Body of pancreas (tissue), 4 donors: ENCODE data around the gene SERPINE3. TPM values are rescaled to one million over a fixed set of nuclear protein-coding genes. Genes with fewer than 3 reads are reported as not detected.

ENCODE experiments used
- ATAC-seq: fragments of 150-250 bp; one replicate; pipeline ENCODE4 v1.9.1; 2016
- DNase-seq, 4 donors: peaks; one replicate each; pipeline ENCODE4 v3.0.0-alpha.2; 2019
- H3K27ac ChIP-seq, 4 donors: fragments of 200-600 bp; sonication (generic); 1 replicate in 3 of 4; 2 replicates in 1 of 4; pipeline versions ENCODE4 v1.5.1 to v1.6.1; 2016 to 2019; ENCODE audit warnings: mild to moderate bottlenecking in 1 of 4, mixed read lengths in 1 of 4, moderate library complexity in 1 of 4
- H3K27me3 ChIP-seq, 2 donors: fragments of 200-600 bp; sonication (generic); one replicate each; pipeline ENCODE4 v1.6.0; 2016; ENCODE audit warnings: mild to moderate bottlenecking in 1 of 2
- H3K36me3 ChIP-seq, 2 donors: fragments of 200-600 bp; sonication (generic); replicated peaks in 1 of 2; 2 replicates each; pipeline ENCODE4 v1.5.1; 2016; ENCODE audit warnings: low read depth in 2 of 2; ENCODE audit not compliant: insufficient read depth in 1 of 2
- H3K4me1 ChIP-seq: fragments of 200-600 bp; sonication (generic); one replicate; pipeline ENCODE4 v1.6.0; 2016
- H3K4me3 ChIP-seq, 2 donors: fragments of 200-600 bp; sonication (generic); 1 replicate in 1 of 2; 2 replicates in 1 of 2; pipeline ENCODE4 v1.5.1; 2016 to 2019
- H3K9me3 ChIP-seq, 3 donors: fragments of 200-600 bp; sonication (generic); 1 replicate in 2 of 3; 2 replicates in 1 of 3; pipeline ENCODE4 v1.5.1; 2016
- POLR2A ChIP-seq, 3 donors: fragments of 450-650 bp; IDR thresholded peaks; one replicate each; pipeline ENCODE4 v1.6.1; 2016; ENCODE audit warnings: antibody characterized with exemption in 3 of 3, mild to moderate bottlenecking in 2 of 3
- WGBS, 2 donors: methylation state at CpG; one replicate each; pipeline ENCODE4 v1.1.5; 2017; 5-methylcytosine and 5-hydroxymethylcytosine counted together
- intact Hi-C: fragments of 100-400 bp; cut with DNase I; formaldehyde crosslinking; loops from one replicate; pipeline ENCODE4 v1.15.1; 2023
- total RNA-seq, 2 donors: library from RNA; depleted of rRNA; stranded (reverse); fragments of >200 nt; gene quantifications; one replicate each; pipeline ENCODE4 v1.1.0, GENCODE V29; 2016
- TF ChIP-seq, protein P1 (sequence below), 7 experiments: fragments of 450-650 bp in 4 of 7; fragments of 200-600 bp in 3 of 7; sonication (generic) in 3 of 7; IDR thresholded peaks; one replicate each; pipeline ENCODE4 v1.5.1; 2016 to 2019; ENCODE audit warnings: antibody characterized with exemption in 7 of 7

The SERPINE3 gene
- total RNA-seq, 2 donors from 2014 or later = not detected

GRCh38 chr13:51324714-51325420, 14.6 kb upstream of the SERPINE3 start:
- Histone ChIP-seq H3K4me1 (no peaks in the 10 kb centered on the region), H3K27ac (no peak overlapping the region), H3K36me3 (no peaks in the 10 kb centered on the region), H3K4me3 (no peak overlapping the region), H3K9me3 (no peaks in the 10 kb centered on the region), H3K27me3 (no peaks in the 10 kb centered on the region)
- DNase-seq = no peak
- intact Hi-C loops = no loop called here
- no peak for ATAC-seq
- WGBS, 2 donors = 81 to 85% methylated on average over 9 to 14 of the region's 14 CpGs
- TF ChIP-seq POLR2A (IDR thresholded peaks at IDR 0.05) = no peak
- TF ChIP-seq, protein P1, sequence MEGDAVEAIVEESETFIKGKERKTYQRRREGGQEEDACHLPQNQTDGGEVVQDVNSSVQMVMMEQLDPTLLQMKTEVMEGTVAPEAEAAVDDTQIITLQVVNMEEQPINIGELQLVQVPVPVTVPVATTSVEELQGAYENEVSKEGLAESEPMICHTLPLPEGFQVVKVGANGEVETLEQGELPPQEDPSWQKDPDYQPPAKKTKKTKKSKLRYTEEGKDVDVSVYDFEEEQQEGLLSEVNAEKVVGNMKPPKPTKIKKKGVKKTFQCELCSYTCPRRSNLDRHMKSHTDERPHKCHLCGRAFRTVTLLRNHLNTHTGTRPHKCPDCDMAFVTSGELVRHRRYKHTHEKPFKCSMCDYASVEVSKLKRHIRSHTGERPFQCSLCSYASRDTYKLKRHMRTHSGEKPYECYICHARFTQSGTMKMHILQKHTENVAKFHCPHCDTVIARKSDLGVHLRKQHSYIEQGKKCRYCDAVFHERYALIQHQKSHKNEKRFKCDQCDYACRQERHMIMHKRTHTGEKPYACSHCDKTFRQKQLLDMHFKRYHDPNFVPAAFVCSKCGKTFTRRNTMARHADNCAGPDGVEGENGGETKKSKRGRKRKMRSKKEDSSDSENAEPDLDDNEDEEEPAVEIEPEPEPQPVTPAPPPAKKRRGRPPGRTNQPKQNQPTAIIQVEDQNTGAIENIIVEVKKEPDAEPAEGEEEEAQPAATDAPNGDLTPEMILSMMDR (IDR thresholded peaks at IDR 0.05) = no peak

DNA sequence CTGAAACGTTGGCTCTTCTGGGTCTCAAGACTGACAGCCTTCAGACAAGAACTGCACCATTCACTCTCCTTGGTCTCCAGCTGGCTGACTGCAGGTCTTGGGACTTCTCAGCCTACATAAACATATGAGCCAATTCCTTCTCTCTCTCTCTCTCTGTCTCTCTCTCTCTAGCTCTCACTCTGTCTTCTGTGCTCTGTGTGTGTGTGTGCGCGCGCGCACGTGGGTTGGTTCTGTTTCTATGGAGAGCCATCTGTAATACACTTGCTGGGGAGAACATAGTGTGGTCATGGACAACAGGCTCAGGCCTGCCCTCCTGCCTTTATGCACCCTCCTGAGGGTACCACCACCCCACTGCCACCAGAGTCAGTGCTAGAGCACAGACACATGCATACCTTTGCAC, 13.7 kb upstream of the SERPINE3 start:
- no peaks in the 10 kb centered on the region for H3K27me3 ChIP-seq
- intact Hi-C loops = no loop called here
- ATAC-seq (no peak), DNase-seq (no peak)
- no peaks in the 10 kb centered on the region for H3K9me3 ChIP-seq
- TF ChIP-seq, protein P1 (IDR thresholded peaks at IDR 0.05) = no peak
- no peak for TF ChIP-seq POLR2A (IDR thresholded peaks at IDR 0.05)
- no peak overlapping the region for H3K27ac ChIP-seq
- WGBS, 2 donors = 89 to 93% methylated on average over 6 of the region's 6 CpGs
- no peaks in the 10 kb centered on the region for H3K4me1 ChIP-seq
- H3K36me3 ChIP-seq = no peaks in the 10 kb centered on the region
- H3K4me3 ChIP-seq = no peak overlapping the region

DNA sequence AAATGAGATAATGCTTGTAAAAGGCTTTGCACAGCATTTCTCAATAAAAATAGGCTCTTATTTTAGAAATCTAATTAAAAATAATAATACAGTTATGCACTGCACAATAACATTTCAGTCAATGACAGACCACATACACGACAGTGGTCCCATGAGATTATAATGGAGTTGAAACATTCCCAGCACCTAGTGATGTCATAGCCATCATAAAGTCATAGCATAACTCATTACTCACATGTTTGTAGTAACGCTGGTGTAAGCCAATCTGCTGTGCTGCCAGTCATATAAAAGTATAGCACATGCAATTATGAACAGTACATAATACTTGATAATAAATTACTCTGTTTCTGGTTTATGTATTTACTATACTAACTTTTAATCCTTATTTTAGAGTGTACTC, 12.7 kb upstream of the SERPINE3 start:
- no peak overlapping the region for H3K4me3 ChIP-seq
- ATAC-seq (no peak), DNase-seq (no peak)
- no peak for TF ChIP-seq POLR2A (IDR thresholded peaks at IDR 0.05)
- TF ChIP-seq, protein P1 (IDR thresholded peaks at IDR 0.05) = no peak
- H3K4me1 ChIP-seq = no peaks in the 10 kb centered on the region
- H3K36me3 ChIP-seq = no peaks in the 10 kb centered on the region
- H3K27ac ChIP-seq = no peak overlapping the region
- intact Hi-C loops = no loop called here
- H3K27me3 ChIP-seq = no peaks in the 10 kb centered on the region
- H3K9me3 ChIP-seq = no peaks in the 10 kb centered on the region
- 79 to 95% methylated on average over 2 of the region's 2 CpGs for WGBS, 2 donors

DNA sequence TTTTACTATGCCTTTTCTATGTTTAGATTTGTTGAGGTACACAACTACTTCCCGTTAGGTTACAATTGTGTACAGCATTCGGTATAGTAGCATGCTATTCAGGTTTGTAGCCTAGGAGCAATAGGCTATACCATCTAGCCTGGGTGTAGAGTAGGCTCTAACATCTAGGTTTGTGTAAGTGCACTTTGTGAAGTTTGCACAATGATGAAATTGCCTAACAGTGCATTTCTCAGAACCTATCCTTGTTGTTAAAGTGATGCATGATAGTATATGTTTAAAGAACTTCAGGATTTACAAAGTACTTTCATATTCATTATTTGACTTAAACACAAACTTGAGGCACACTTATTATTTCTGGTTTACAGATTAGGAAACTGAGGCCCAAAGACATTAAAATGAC, 11.5 kb upstream of the SERPINE3 start:
- ATAC-seq (no peak), DNase-seq (no peak)
- H3K27me3 ChIP-seq = no peaks in the 10 kb centered on the region
- no peaks in the 10 kb centered on the region for H3K36me3 ChIP-seq
- H3K4me3 ChIP-seq = no peak overlapping the region
- 92 to 97% methylated on average over 2 of the region's 2 CpGs for WGBS, 2 donors
- H3K27ac ChIP-seq = no peak overlapping the region
- TF ChIP-seq, protein P1 (IDR thresholded peaks at IDR 0.05) = no peak
- H3K9me3 ChIP-seq = no peaks in the 10 kb centered on the region
- H3K4me1 ChIP-seq = no peaks in the 10 kb centered on the region
- intact Hi-C loops = no loop called here

GRCh38 chr13:51328488-51328887, 11.0 kb upstream of the SERPINE3 start:
- DNase-seq = no peak
- Histone ChIP-seq H3K4me3 (no peak overlapping the region), H3K27me3 (no peaks in the 10 kb centered on the region), H3K36me3 (no peaks in the 10 kb centered on the region), H3K4me1 (no peaks in the 10 kb centered on the region), H3K27ac (no peak overlapping the region), H3K9me3 (no peaks in the 10 kb centered on the region)
- intact Hi-C loops = no loop called here
- no peak for TF ChIP-seq POLR2A (IDR thresholded peaks at IDR 0.05)
- TF ChIP-seq, protein P1 (IDR thresholded peaks at IDR 0.05) = no peak
- no peak for ATAC-seq
- 54 to 71% methylated on average over 5 to 6 of the region's 6 CpGs for WGBS, 2 donors
